Endothelial cell of umbilical vein (primary cell): Measurements from ENCODE around the gene CFTR. TPM values are rescaled to one million over a fixed set of nuclear protein-coding genes. Genes with fewer than 3 reads are reported as not detected.

Source experiments
- BruUV-seq: library from RNA; stranded (reverse); fragments of 400-500 nt; replicated peaks from 2 replicates; lab custom pipeline; 2021; lab: Mats Ljungman, UMichigan
- CTCF ChIA-PET: fragments of 300-600, 350-600 bp; sonication (Branson Sonifier 250); formaldehyde crosslinking; loops from one replicate; lab custom pipeline; 2021; ENCODE audit warnings: antibody characterized with exemption, inconsistent platforms; lab: Charles Lee
- POLR2A ChIA-PET: fragments of 300-600, 350-600 bp; sonication (Branson Sonifier 250); formaldehyde crosslinking; loops from one replicate; lab custom pipeline; 2021; ENCODE audit warnings: antibody characterized with exemption, inconsistent platforms; lab: Charles Lee
- DNase-seq: peaks from one replicate; pipeline ENCODE4 v3.0.0-alpha.2; 2011; ENCODE audit warnings: low read depth, low spot score
- FAIRE-seq: peaks from 2 replicates; lab custom pipeline; 2011; peaks lifted over from hg19 to GRCh38; lab: Jason Lieb, UNC
- H2AFZ ChIP-seq: 2 replicates; pipeline ENCODE4 v1.6.0; 2012; ENCODE audit warnings: low read depth, low read length, control low read depth, inconsistent platforms
- H3K27ac ChIP-seq: 2 replicates; pipeline ENCODE4 v1.5.1; 2011; ENCODE audit warnings: low read depth, mild to moderate bottlenecking, control low read depth, low read length, moderate library complexity; ENCODE audit not compliant: insufficient read depth
- H3K27me3 ChIP-seq, 2 experiments: 2 replicates each; pipeline versions ENCODE4 v1.6.0 to v1.6.1; 2011; ENCODE audit warnings: low read length in 2 of 2, mixed read lengths in 1 of 2; ENCODE audit not compliant: control insufficient read depth in 2 of 2, insufficient read depth in 2 of 2
- H3K36me3 ChIP-seq, 2 experiments: 2 replicates in 1 of 2; 3 replicates in 1 of 2; pipeline ENCODE4 v1.5.1; 2011; ENCODE audit warnings: low read length in 2 of 2, mild to moderate bottlenecking in 1 of 2, moderate library complexity in 1 of 2; ENCODE audit not compliant: control insufficient read depth in 2 of 2, insufficient read depth in 2 of 2; ENCODE audit errors: extremely low read depth in 1 of 2
- H3K4me1 ChIP-seq: 3 replicates; pipeline ENCODE4 v1.5.1; 2011; ENCODE audit warnings: mild to moderate bottlenecking, low read length; ENCODE audit not compliant: control insufficient read depth, insufficient read depth; ENCODE audit errors: extremely low read depth
- H3K4me2 ChIP-seq: 2 replicates; pipeline ENCODE4 v1.6.1; 2011; ENCODE audit warnings: low read length, control low read depth, mixed read lengths; ENCODE audit not compliant: insufficient read depth
- H3K4me3 ChIP-seq, 3 experiments: fragments of 200-600 bp in 1 of 3; sonication (generic), shearing (Covaris generic) in 1 of 3; replicated peaks in 1 of 3; 2 replicates each; pipeline ENCODE4 v1.5.1; 2011 to 2016; ENCODE audit warnings: control low read depth in 3 of 3, low read length in 3 of 3, mild to moderate bottlenecking in 2 of 3, inconsistent platforms in 1 of 3, low read depth in 1 of 3, moderate library complexity in 1 of 3; ENCODE audit not compliant: insufficient read depth in 1 of 3
- H3K79me2 ChIP-seq: 2 replicates; pipeline ENCODE4 v1.6.0; 2012; ENCODE audit warnings: low read length, inconsistent platforms; ENCODE audit not compliant: control insufficient read depth, insufficient read depth
- H3K9ac ChIP-seq: replicated peaks from 2 replicates; pipeline ENCODE3; 2011; ENCODE audit warnings: low read length, control low read depth; ENCODE audit not compliant: insufficient read depth; ENCODE audit errors: extremely low read depth
- H3K9me1 ChIP-seq: replicated peaks from 3 replicates; pipeline ENCODE4 v1.6.0; 2011; ENCODE audit warnings: mild to moderate bottlenecking, low read length; ENCODE audit not compliant: control insufficient read depth, insufficient read depth; ENCODE audit errors: extremely low read depth
- H3K9me3 ChIP-seq: replicated peaks from 2 replicates; pipeline ENCODE4 v1.5.1; 2012; ENCODE audit warnings: low read length, inconsistent platforms; ENCODE audit not compliant: control insufficient read depth, insufficient read depth
- H4K20me1 ChIP-seq: replicated peaks from 2 replicates; pipeline ENCODE3; 2011; ENCODE audit warnings: mild to moderate bottlenecking, low read length; ENCODE audit not compliant: control insufficient read depth, insufficient read depth; ENCODE audit errors: extremely low read depth
- CTCF ChIP-seq, 2 donors: IDR thresholded peaks; 1 replicate in 1 of 2; 2 replicates in 1 of 2; pipeline ENCODE4 v1.5.1; 2011; ENCODE audit warnings: low read length in 2 of 2, mild to moderate bottlenecking in 2 of 2, moderate library complexity in 2 of 2, control low read depth in 1 of 2, inconsistent platforms in 1 of 2, low read depth in 1 of 2; ENCODE audit not compliant: insufficient read depth in 1 of 2; ENCODE audit errors: extremely low read depth in 1 of 2
- EZH2 ChIP-seq: IDR thresholded peaks from 2 replicates; pipeline ENCODE4 v1.6.1; 2012; ENCODE audit warnings: borderline replicate concordance, low read depth, mild to moderate bottlenecking, moderate library complexity, low read length, inconsistent platforms; ENCODE audit not compliant: severe bottlenecking
- FOS ChIP-seq: IDR thresholded peaks from 2 replicates; pipeline ENCODE4 v1.6.1; 2011; ENCODE audit warnings: mild to moderate bottlenecking, low read length, moderate library complexity, borderline replicate concordance; ENCODE audit not compliant: insufficient read depth
- GATA2 ChIP-seq: IDR thresholded peaks from 2 replicates; pipeline ENCODE4 v1.7.0; 2011; ENCODE audit warnings: low read depth, mild to moderate bottlenecking, moderate library complexity, mixed read lengths, low read length; ENCODE audit not compliant: insufficient read length, insufficient read depth
- JUN ChIP-seq: IDR thresholded peaks from 2 replicates; pipeline ENCODE4 v1.6.1; 2011; ENCODE audit warnings: borderline replicate concordance, low read depth; ENCODE audit not compliant: insufficient read length, insufficient read depth
- MYC ChIP-seq: IDR thresholded peaks from one replicate; pipeline ENCODE4 v1.6.1; 2011; ENCODE audit warnings: mild to moderate bottlenecking, low read depth, low read length
- POLR2A ChIP-seq: IDR thresholded peaks from 2 replicates; pipeline ENCODE4 v1.6.1; 2012; ENCODE audit warnings: low read depth, mild to moderate bottlenecking, control low read depth, low read length
- POLR2AphosphoS5 ChIP-seq: IDR thresholded peaks from 2 replicates; pipeline ENCODE4 v1.6.1; 2012; ENCODE audit warnings: low read depth, mild to moderate bottlenecking, control low read depth, low read length, moderate library complexity; ENCODE audit not compliant: insufficient read depth
- dilution Hi-C: fragments of 300-500 bp; cut with MboI; formaldehyde crosslinking; loops from one replicate; pipeline ENCODE4 v1.15.0; 2019; ENCODE audit warnings: low sequenced_read_pairs; ENCODE audit not compliant: extremely low pct_ligation_motif_present
- intact Hi-C: fragments of 100-400 bp; cut with micrococcal nuclease; formaldehyde crosslinking; loops from one replicate; pipeline ENCODE4 v1.10.0; 2022
- polyA plus RNA-seq, 4 experiments: library from polyadenylated mRNA; depleted of rRNA in 3 of 4; stranded (reverse) in 3 of 4; unstranded in 1 of 4; fragments of >200 nt; gene quantifications; 2 replicates each; pipeline versions ENCODE4 v1.2.1 to v1.2.3, GENCODE V29; 2011 to 2012; ENCODE audit warnings: missing spikeins in 1 of 4
- total RNA-seq: library from RNA; stranded (reverse); gene quantifications from 2 replicates; pipeline ENCODE4 v1.2.3, GENCODE V29; 2021
- TF ChIP-seq, protein P1 (sequence below): IDR thresholded peaks from 2 replicates; pipeline ENCODE4 v1.6.1; 2011; ENCODE audit not compliant: insufficient read depth, insufficient read length

The CFTR gene
- total and polyA plus RNA-seq, 2 donors (not counting 3 experiments of a cell fraction or from before 2014, with no cell fraction given): 0.03 TPM; not detected in 1

- POLR2A ChIA-PET: no interaction called here
- no peaks in the 10 kb centered on the region for H3K9me3 ChIP-seq
- no peaks in the 10 kb centered on the region for H3K79me2 ChIP-seq
- no peak overlapping the region for H3K4me3 ChIP-seq
- no peaks in the 10 kb centered on the region for H3K4me1 ChIP-seq
- TF ChIP-seq POLR2A (no peak), GATA2 (no peak), POLR2AphosphoS5 (no peak), FOS (no peak), JUN (no peak), EZH2 (no peak), CTCF (IDR thresholded peaks at IDR 0.05; ENCODE audit: extremely low read depth in 1 of 2, insufficient read depth in 1 of 2, low read depth in 1 of 2, low read length in 2 of 2) (no peak), MYC (no peak)
- TF ChIP-seq, protein P1, sequence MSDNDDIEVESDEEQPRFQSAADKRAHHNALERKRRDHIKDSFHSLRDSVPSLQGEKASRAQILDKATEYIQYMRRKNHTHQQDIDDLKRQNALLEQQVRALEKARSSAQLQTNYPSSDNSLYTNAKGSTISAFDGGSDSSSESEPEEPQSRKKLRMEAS: no peak
- no peak overlapping the region for H3K27ac ChIP-seq
- FAIRE-seq (no peak), DNase-seq (no peak)
- H3K27me3 ChIP-seq: no peaks in the 10 kb centered on the region
- intact Hi-C loops: no loop called here
- no peaks in the 10 kb centered on the region for H3K9me1 ChIP-seq
- H4K20me1 ChIP-seq: no peaks in the 10 kb centered on the region
- dilution Hi-C loops: no loop called here
- CTCF ChIA-PET: interaction anchor here (1.0 kb wide), 1 partner anchor 15 kb away, joined by 3 read pairs; no protein-coding TSS in a partner anchor
- no peak overlapping the region for H3K4me2 ChIP-seq
- no peak overlapping the region for H2AFZ ChIP-seq
- no peaks in the 10 kb centered on the region for H3K36me3 ChIP-seq
- BruUV-seq: no TSS peak
- H3K9ac ChIP-seq: no peak overlapping the region
Observed at GRCh38 chr7:117572856-117573620, 93.2 kb downstream of the CFTR start.
